Measurements from ENCODE around the gene ADAMTS2. TPM values are rescaled to one million over a fixed set of nuclear protein-coding genes. Genes with fewer than 3 reads are reported as not detected.

Gene ADAMTS2
- total and polyA plus RNA-seq, 2 of the 4 experiments (the other 2 are of a cell fraction), result 19.0 to 58.8 TPM

DNA sequence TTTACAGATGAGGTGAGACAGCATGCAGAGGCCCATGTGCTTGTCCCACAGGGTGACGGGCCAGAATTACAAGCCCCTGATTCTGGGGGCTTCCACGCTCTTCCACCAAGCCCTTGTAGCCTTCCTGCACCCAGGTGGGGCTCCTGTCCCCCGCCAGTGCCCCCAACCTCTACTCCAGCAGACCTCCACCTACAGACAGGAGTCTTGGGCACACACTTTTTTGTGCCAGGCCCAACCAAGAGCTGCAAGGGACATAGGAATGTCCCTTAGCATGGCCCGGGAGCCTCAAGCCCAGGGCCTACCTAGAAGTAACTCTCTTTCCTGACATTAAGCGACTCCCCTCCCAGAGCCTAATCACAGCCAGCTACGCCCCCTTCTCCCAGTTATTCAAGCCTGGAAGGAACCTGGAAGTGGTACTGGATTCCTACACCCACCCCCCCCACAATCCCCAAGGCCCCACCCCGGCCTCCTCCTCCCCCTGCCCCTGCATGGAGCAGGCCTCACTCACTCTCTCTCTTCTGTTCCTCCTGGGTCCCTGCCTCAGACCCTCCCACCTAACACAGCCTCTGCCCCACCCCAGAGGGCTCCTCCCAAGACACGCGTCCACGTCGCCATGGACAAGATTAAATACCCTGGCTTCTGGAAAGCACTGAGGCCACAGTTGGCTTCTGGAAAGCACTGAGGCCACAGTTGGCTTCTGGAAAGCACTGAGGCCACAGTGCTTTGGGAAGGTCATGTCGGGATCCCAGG, 30.5 kb downstream of the ADAMTS2 start:
- peak overlapping the region; percentile 68; the same call in 1 of the 2 replicates for H3K56ac ChIP-seq (ENCODE audit: extremely low read depth, insufficient read depth, low read length)
- H3K9me1 ChIP-seq (ENCODE audit: insufficient read depth, low read length), result peaks cover 26% of the 10 kb centered on the region
- peak overlapping the region; percentile 87 for H2BK120ac ChIP-seq (ENCODE audit: low read depth, low read length)
- peak overlapping the region; percentile 88 for H3K14ac ChIP-seq (replicated peaks; ENCODE audit: low read depth, low read length)
- dilution Hi-C loops (cut with HindIII; ENCODE audit: low sequenced_read_pairs, unreplicated experiment), result no loop called here
- peak overlapping the region; percentile 62; the same call in 1 of the 2 replicates for H2BK20ac ChIP-seq (ENCODE audit: low read depth, low read length)
- peak overlapping the region; percentile 95 for H2AFZ ChIP-seq (replicated peaks; ENCODE audit: low read length, poor library complexity)
- peaks cover 3% of the 10 kb centered on the region for H3K9me3 ChIP-seq (ENCODE audit: control insufficient read depth, insufficient read depth, low read length)
- H3K4me1 ChIP-seq (ENCODE audit: control insufficient read depth, insufficient read depth, low read length), result peaks cover 20% of the 10 kb centered on the region
- H4K5ac ChIP-seq (ENCODE audit: low read depth, low read length), result peak overlapping the region; percentile 88
- ChIA-PET CTCF (interaction anchor here (1.0 to 1.1 kb wide), 2 partner anchors 10 to 102 kb away, joined by 3 read pairs; no protein-coding TSS in a partner anchor), POLR2A (ENCODE audit: unreplicated experiment) (interaction anchor here (1.0 kb wide), 1 partner anchor 41 kb away, joined by 3 read pairs; no protein-coding TSS in a partner anchor)
- peak overlapping the region; percentile 93 for H4K91ac ChIP-seq (ENCODE audit: insufficient read depth, low read depth, low read length)
- peak overlapping the region; percentile 66 for H3K27ac ChIP-seq (ENCODE audit: insufficient read depth, low read length)
- H4K20me1 ChIP-seq (ENCODE audit: insufficient read depth, low read length), result peaks cover 10% of the 10 kb centered on the region
- peak overlapping the region; percentile 27 for H3K4me2 ChIP-seq (ENCODE audit: low read depth, low read length)
- ATAC-seq (ENCODE audit: low read depth) (no peak; the same call in 1 of the 2 replicates), DNase-seq (no peak)
- H3K27me3 ChIP-seq (ENCODE audit: control insufficient read depth, insufficient read depth, low read length), result no peaks in the 10 kb centered on the region
- H3K4me3 ChIP-seq (ENCODE audit: insufficient read depth, low read depth, low read length), result no peak overlapping the region
- WGBS, 2 experiments (ENCODE audit: extremely low coverage in 2 of 2, insufficient read length in 1 of 2), result 67% methylated on average over 1 of the region's 12 CpGs; no CpG with 5 or more reads in 1 of the 2 experiments
- peak overlapping the region; percentile 36; the same call in 1 of the 3 replicates for H2BK15ac ChIP-seq (ENCODE audit: low read depth, low read length)
- H2AK5ac ChIP-seq (ENCODE audit: low read depth, low read length), result peak overlapping the region; percentile 95
- TF ChIP-seq BHLHE40 (IDR thresholded peaks at IDR 0.05; ENCODE audit: low read depth, low read length) (no peak), FOS (IDR thresholded peaks at IDR 0.05; ENCODE audit: low read depth, low read length) (no peak), RFX5 (IDR thresholded peaks at IDR 0.05; ENCODE audit: low read depth, low read length) (no peak), RCOR1 (IDR thresholded peaks at IDR 0.05; ENCODE audit: insufficient replicate concordance, low read length) (no peak), CHD1 (IDR thresholded peaks at IDR 0.05; ENCODE audit: low read depth, low read length) (no peak), MAFK (IDR thresholded peaks at IDR 0.05; ENCODE audit: low read depth, low read length) (no peak), CEBPB (IDR thresholded peaks at IDR 0.05; ENCODE audit: low read depth, low read length) (no peak), POLR2A (IDR thresholded peaks at IDR 0.05; ENCODE audit: low read depth, low read length) (no peak), NFE2L2 (IDR thresholded peaks at IDR 0.05; ENCODE audit: low read depth, low read length) (no peak), RAD21 (IDR thresholded peaks at IDR 0.05; ENCODE audit: low read length) (no peak)
- TF ChIP-seq, protein P1, sequence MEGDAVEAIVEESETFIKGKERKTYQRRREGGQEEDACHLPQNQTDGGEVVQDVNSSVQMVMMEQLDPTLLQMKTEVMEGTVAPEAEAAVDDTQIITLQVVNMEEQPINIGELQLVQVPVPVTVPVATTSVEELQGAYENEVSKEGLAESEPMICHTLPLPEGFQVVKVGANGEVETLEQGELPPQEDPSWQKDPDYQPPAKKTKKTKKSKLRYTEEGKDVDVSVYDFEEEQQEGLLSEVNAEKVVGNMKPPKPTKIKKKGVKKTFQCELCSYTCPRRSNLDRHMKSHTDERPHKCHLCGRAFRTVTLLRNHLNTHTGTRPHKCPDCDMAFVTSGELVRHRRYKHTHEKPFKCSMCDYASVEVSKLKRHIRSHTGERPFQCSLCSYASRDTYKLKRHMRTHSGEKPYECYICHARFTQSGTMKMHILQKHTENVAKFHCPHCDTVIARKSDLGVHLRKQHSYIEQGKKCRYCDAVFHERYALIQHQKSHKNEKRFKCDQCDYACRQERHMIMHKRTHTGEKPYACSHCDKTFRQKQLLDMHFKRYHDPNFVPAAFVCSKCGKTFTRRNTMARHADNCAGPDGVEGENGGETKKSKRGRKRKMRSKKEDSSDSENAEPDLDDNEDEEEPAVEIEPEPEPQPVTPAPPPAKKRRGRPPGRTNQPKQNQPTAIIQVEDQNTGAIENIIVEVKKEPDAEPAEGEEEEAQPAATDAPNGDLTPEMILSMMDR (conservative IDR thresholded peaks at IDR 0.05; ENCODE audit: low read depth, low read length), result no peak
- TF ChIP-seq, protein P2, sequence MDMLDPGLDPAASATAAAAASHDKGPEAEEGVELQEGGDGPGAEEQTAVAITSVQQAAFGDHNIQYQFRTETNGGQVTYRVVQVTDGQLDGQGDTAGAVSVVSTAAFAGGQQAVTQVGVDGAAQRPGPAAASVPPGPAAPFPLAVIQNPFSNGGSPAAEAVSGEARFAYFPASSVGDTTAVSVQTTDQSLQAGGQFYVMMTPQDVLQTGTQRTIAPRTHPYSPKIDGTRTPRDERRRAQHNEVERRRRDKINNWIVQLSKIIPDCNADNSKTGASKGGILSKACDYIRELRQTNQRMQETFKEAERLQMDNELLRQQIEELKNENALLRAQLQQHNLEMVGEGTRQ (IDR thresholded peaks at IDR 0.05; ENCODE audit: low read depth, low read length), result no peak
- in situ Hi-C loops (cut with MboI; ENCODE audit: low sequenced_read_pairs), result no loop called here
- H4K8ac ChIP-seq (ENCODE audit: low read depth in 2 of 2, low read length in 2 of 2), result peak overlapping the region; percentile 96 to 97
- H3K23ac ChIP-seq (ENCODE audit: low read depth, low read length), result peak overlapping the region; percentile 86
- H3K18ac ChIP-seq (ENCODE audit: low read depth, low read length), result peak overlapping the region; percentile 58
- peak overlapping the region; percentile 49 for H3K9ac ChIP-seq (ENCODE audit: low read depth, low read length)
- BruUV-seq (replicated peaks), result no TSS peak
- H2BK5ac ChIP-seq (ENCODE audit: low read depth, low read length, poor library complexity, severe bottlenecking), result peak overlapping the region; percentile 61
- H3K36me3 ChIP-seq (ENCODE audit: control insufficient read depth, insufficient read depth, low read length), result no peaks in the 10 kb centered on the region; the same call in 1 of the 2 replicates
- peak overlapping the region; percentile 99 for H2AK9ac ChIP-seq (replicated peaks; ENCODE audit: low read depth, low read length, poor library complexity)
- peak overlapping the region; percentile 97 for H3K4ac ChIP-seq (ENCODE audit: low read depth, low read length)
- H3K79me1 ChIP-seq (ENCODE audit: low read depth in 1 of 2, low read length in 2 of 2), result peaks cover 15 to 73% of the 10 kb centered on the region in 2 experiments; a peak in 3 of 4 replicates
- intact Hi-C loops (cut with micrococcal nuclease), result loop anchor here (1.0 kb wide), 1 partner anchor 49 kb away; no protein-coding TSS in a partner anchor
